Neural progenitor cell (in vitro differentiated cells): ENCODE measurements around the gene CCDC178.

Experiments used
- EZH2phosphoT487 ChIP-seq: fragments of 200-600 bp; sonication (generic); IDR thresholded peaks from 2 replicates; pipeline ENCODE4 v1.6.1; 2017; ENCODE audit warnings: antibody characterized with exemption
- TF ChIP-seq, protein P1 (sequence below): fragments of 200-600 bp; sonication (generic); IDR thresholded peaks from 2 replicates; pipeline ENCODE4 v1.5.1; 2017; ENCODE audit warnings: antibody characterized with exemption, mild to moderate bottlenecking

DNA sequence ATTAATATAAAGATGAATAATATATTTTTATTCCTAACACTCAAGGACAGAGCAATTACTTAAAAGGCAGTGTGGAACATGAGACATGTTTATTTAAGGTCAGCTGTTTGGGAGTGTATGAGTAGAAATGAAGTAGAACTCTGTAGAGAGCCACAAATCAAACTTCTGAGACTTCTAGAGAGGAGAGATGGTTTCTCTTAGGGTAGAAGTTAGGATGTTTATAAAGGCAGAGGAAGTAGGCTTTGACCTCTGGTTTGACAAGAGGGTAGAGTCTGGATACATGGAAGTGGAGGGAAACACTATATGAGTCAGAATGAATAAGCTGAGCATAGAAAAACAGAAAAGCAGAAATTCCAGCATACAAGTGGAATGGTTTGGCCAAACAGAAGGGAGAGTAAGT is 405.6 kb downstream of the CCDC178 start:
- no peak for TF ChIP-seq EZH2phosphoT487
- TF ChIP-seq, protein P1, sequence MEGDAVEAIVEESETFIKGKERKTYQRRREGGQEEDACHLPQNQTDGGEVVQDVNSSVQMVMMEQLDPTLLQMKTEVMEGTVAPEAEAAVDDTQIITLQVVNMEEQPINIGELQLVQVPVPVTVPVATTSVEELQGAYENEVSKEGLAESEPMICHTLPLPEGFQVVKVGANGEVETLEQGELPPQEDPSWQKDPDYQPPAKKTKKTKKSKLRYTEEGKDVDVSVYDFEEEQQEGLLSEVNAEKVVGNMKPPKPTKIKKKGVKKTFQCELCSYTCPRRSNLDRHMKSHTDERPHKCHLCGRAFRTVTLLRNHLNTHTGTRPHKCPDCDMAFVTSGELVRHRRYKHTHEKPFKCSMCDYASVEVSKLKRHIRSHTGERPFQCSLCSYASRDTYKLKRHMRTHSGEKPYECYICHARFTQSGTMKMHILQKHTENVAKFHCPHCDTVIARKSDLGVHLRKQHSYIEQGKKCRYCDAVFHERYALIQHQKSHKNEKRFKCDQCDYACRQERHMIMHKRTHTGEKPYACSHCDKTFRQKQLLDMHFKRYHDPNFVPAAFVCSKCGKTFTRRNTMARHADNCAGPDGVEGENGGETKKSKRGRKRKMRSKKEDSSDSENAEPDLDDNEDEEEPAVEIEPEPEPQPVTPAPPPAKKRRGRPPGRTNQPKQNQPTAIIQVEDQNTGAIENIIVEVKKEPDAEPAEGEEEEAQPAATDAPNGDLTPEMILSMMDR, result no peak
